Adipose tissue (tissue), 3 donors: Measurements from ENCODE around the gene DIAPH3. TPM values are rescaled to one million over a fixed set of nuclear protein-coding genes. Genes with fewer than 3 reads are reported as not detected.

Source experiments
- H3K27ac ChIP-seq: one replicate; pipeline ENCODE4 v1.5.1; 2013; ENCODE audit warnings: low read depth, low read length
- WGBS, 3 donors: extraction: QIAGEN DNeasy Blood & Tissue Kit; methylation state at CpG; one replicate each; pipeline ENCODE4 v1.1.7; 2013; 5-methylcytosine and 5-hydroxymethylcytosine counted together
- polyA plus RNA-seq, 3 donors: library from polyadenylated mRNA; stranded (reverse); fragments of 200-250 nt; gene quantifications; one replicate each; pipeline ENCODE4 v1.2.3, GENCODE V29; 2013
- donor health status: healthy with polysubstance abuse.
- donor health status: Bipolar disorder and iron deficiency.
- donor health status: healthy.

DIAPH3 gene
- polyA plus RNA-seq, 3 donors, result 0.06 to 0.45 (median 0.24) TPM

DNA sequence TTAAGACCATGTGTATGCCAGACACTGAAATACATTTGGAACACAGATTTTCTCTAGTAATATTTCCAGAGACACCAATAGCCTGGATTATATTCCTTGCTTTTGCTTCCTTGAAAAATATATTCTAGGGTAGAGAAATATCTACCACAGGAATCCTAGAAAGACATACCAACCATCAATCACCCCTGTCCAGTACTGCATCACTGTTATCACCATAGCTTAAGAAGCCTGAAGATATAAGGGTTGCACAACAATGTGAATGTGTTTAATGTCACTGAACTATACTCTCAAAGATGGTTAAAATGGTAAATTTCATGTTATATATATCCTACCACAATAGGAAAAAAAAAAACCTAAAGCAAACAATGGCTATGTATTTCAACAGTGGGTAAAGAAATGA is 163.6 kb downstream of the DIAPH3 start:
- no peak overlapping the region for H3K27ac ChIP-seq

GRCh38 chr13:59997976-59998375 is 165.8 kb downstream of the DIAPH3 start:
- WGBS, 3 donors, result 74 to 96% (median 76%) methylated on average over 1 of the region's 1 CpG
- no peak overlapping the region for H3K27ac ChIP-seq

DNA sequence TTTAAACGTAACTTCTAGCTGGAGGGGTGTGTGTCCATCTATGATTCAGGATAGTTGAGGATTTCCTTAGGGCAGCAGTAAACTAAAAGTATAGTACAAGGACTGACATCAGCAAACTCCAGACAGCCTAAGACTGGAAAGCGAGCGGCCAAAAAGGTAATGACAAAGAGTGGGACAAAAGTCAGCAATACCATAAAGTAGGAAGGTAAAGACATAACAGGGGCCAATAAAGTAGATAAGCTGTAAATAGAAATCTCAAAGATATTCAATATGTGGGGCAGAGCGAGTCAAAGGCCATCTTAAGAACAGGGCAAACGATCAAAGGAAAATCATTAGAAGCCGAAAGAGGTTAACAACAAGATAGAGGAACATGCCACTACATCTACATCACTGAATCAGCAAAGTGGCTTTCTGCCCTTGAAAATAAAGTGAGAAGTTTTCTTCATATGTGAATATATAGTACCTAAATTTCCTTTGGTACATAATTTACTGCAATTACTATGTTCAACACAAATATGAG is 167.2 kb downstream of the DIAPH3 start:
- H3K27ac ChIP-seq, result no peak overlapping the region
- WGBS, 3 donors, result 79 to 89% (median 84%) methylated on average over 6 of the region's 6 CpGs

DNA sequence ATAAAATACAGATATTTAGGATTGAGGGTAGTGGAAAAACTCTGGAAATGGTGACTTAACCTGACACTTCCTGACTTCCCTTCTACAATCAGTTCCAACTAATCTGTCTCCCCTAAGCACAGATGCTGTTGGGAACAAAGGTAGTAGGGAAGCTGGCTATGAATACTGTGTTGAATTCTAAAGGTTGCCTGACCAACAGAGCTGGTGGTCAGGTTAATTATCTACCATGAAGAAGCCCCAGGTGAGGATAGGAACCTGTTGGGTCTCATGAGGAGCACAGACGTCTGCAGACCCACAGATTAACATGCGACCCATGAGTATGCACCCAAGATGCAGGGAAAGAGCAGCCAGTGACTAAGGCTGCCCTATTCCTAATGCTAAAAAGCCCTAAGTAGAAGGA is 172.3 kb downstream of the DIAPH3 start:
- 91 to 100% (median 98%) methylated on average over 2 of the region's 2 CpGs for WGBS, 3 donors
- no peak overlapping the region for H3K27ac ChIP-seq

- no peak overlapping the region for H3K27ac ChIP-seq
- WGBS, 3 donors, result 89 to 94% (median 90%) methylated on average over 7 of the region's 7 CpGs
Observed at GRCh38 chr13:59982631-59983382, 180.9 kb downstream of the DIAPH3 start.

DNA sequence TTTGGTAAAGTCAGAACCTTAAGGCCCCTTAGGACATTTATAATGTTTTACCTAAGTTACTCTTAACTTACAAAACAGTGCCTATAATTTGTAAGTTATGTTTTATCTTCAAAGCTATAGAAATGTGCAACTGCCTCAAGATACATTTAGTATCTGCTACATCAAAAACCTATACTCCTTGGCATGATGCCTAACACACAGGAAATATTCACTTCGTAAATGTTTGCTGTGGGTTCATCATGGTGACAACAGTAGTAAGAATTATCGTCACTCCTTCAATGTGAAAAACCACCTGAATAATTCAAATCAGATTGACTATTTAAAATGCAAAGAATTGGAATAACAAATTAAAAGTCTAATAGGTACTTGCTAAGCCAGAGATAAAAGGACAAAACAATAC is 184.1 kb downstream of the DIAPH3 start:
- 91 to 92% (median 92%) methylated on average over 2 of the region's 2 CpGs for WGBS, 3 donors
- H3K27ac ChIP-seq, result no peak overlapping the region

DNA sequence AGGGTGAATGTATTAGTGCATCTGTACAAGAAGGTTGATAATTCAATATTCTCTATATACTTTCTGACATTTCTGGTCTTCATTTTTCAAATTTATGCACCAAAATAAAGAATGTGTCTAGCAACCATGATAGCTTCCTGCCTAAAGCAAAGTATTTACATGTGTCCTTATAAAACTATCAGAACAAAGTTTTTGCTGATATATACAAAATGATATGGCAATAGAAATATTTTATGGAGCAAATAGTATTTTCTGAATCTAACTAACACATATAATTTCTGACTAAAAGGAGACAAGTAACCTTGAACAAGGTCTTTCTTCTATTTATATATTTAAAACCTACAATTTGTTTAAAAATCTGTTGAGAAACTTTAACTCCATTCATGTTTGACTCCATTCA is 184.9 kb downstream of the DIAPH3 start:
- H3K27ac ChIP-seq, result no peak overlapping the region

- 88 to 92% (median 89%) methylated on average over 3 of the region's 3 CpGs for WGBS, 3 donors
- H3K27ac ChIP-seq, result no peak overlapping the region
Observed at GRCh38 chr13:59976856-59977255, 186.9 kb downstream of the DIAPH3 start.

DNA sequence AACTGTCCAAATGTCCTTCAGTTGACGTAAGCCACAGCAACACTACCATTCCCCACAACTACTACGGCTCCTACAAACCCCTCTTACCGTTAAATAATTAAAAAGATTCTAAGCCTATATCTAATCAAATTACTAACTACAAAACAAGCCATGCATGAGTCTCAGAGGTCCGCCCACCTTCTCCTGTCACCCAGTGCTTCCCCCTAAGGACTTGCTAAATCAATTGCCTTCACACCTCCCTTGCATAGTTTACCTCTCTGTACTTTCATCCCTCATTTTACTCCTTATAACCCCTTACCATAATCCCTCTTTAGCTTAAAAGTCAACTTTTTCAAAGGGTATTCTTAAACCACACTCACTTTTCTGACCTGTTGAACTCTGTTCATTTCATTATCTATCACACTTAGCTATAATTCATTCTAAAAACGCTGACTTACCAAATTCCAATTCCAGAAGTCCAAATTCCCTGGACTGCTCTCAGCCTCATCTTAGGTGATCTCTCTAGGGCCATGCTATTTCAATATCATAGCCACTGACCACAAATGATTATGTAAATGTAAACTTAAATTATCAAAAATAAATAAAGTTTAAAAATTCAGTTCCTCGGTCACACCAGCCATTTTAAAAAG is 187.8 kb downstream of the DIAPH3 start:
- 89 to 95% (median 95%) methylated on average over 6 of the region's 6 CpGs for WGBS, 3 donors

GRCh38 chr13:59970847-59971246 is 192.9 kb downstream of the DIAPH3 start:
- WGBS, 3 donors, result 80 to 93% (median 84%) methylated on average over 3 of the region's 3 CpGs
- H3K27ac ChIP-seq, result no peak overlapping the region

More for the DNA sequence above, 187.8 kb downstream of the DIAPH3 start:
- no peak overlapping the region for H3K27ac ChIP-seq

DNA sequence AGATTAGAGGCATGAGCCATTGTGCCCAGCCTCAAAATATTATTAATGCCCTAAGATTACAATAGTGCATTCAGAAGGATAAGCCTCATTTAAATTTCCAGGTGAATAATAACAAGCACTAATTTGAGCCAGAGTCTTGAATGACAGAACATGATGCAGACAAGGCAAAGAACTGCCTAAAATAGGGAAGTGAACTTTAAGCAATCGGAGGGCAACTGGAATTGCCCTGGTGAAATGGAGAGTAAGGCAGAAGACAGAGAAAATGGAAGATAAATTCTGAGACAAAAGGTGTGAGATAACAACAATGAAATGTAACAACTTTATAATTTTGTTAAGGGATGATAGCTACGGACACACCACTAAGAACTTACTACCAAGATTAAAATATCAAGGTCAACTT is 199.9 kb downstream of the DIAPH3 start:
- WGBS, 3 donors, result 41 to 74% (median 60%) methylated on average over 2 of the region's 2 CpGs
- no peak overlapping the region for H3K27ac ChIP-seq

GRCh38 chr13:59963383-59963782 is 200.3 kb downstream of the DIAPH3 start:
- no peak overlapping the region for H3K27ac ChIP-seq

DNA sequence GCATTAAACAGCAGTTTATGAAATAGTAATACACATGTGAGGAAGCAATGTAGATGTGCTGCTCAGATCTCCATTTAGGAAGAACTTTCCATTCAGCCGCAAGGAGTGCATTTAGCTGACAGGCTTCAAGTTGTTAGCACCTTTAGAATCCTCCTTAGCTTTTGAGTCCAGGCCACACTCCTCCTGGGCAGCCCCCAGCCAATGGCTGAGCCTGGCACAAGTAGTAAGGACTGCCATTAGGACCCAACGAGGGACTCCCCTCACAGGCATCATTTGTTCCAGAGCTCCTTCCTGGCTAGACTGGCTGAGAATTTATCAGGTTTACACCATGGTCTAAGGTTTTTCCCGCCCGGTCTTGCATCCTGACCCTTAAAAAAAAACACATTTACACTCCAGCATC is 201.4 kb downstream of the DIAPH3 start:
- WGBS, 3 donors, result 96 to 99% (median 97%) methylated on average over 4 of the region's 4 CpGs
- no peak overlapping the region for H3K27ac ChIP-seq

GRCh38 chr13:59960683-59961082 is 203.0 kb downstream of the DIAPH3 start:
- no peak overlapping the region for H3K27ac ChIP-seq
- 48 to 62% (median 58%) methylated on average over 2 of the region's 2 CpGs for WGBS, 3 donors

DNA sequence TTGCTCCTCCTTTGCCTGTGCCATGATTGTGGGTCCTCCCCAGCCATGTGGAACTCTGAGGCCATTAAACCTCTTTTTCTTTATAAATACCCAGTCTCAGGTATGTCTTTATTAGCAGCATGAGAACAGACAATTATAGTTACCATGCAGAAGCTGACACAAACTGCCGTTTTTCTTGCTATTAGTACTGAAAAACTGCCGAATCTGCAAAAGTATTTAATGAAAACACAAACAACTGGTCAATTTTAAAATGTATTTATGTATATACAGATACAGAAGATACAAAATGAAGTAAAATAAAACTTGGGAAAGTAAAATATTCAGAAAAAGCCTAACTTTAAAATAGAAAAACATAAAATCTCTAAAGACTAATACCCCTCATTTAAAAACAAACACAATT is 206.3 kb downstream of the DIAPH3 start:
- H3K27ac ChIP-seq, result no peak overlapping the region
- 92 to 93% (median 93%) methylated on average over 2 of the region's 2 CpGs for WGBS, 3 donors

- H3K27ac ChIP-seq, result no peak overlapping the region
Observed at GRCh38 chr13:59954601-59955000, 209.1 kb downstream of the DIAPH3 start.

DNA sequence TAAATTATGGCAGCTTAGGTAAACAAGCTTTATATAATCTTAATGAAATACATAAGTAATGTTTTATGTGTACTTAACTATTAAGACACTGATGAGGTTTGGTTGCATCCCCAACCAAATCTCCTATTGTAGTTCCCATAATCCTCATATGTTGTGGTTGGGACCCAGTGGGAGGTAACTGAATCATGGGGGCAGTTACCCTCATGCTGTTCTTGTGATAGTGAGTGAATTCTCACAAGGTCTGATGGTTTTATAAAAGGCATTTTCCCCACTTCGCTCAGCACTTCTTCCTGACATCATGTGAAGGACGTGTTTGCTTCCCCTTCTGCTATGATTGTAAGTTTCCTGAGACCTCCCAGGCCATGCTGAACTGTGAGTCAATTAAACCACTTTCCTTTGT is 212.7 kb downstream of the DIAPH3 start:
- 67 to 98% (median 77%) methylated on average over 2 of the region's 2 CpGs for WGBS, 3 donors

DNA sequence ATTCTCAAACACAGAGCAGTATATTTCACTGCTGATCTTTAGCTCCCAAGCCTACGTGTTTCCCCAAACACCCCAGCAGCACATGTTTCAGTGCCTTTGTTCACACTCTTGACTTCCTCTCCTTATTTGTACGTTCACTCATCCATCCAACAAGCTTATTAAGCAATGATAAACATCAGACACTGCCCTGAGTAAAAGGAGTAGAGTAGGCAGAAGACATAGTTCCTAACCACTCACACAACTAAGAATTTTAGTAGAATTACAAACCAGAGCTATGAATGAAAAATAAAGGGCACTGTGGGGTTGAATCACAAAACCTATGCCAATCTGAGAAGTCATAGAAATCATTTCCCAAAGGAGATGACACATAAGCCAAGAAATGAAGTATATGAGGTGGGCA is 213.5 kb downstream of the DIAPH3 start:
- 85 to 93% (median 92%) methylated on average over 2 of the region's 2 CpGs for WGBS, 3 donors
- no peak overlapping the region for H3K27ac ChIP-seq

More for the DNA sequence above, 212.7 kb downstream of the DIAPH3 start:
- no peak overlapping the region for H3K27ac ChIP-seq

GRCh38 chr13:59948686-59949085 is 215.0 kb downstream of the DIAPH3 start:
- H3K27ac ChIP-seq, result no peak overlapping the region

GRCh38 chr13:59946944-59947343 is 216.8 kb downstream of the DIAPH3 start:
- H3K27ac ChIP-seq, result no peak overlapping the region
- 78 to 88% (median 83%) methylated on average over 4 of the region's 4 CpGs for WGBS, 3 donors
